ENCODE measurements around the gene PPM1M.
"Not testable (repeated sequence)": the region's sequence is repeated elsewhere in the genome, so short reads cannot be mapped to it uniquely, and the experiment has no call there.

The PPM1M gene

DNA sequence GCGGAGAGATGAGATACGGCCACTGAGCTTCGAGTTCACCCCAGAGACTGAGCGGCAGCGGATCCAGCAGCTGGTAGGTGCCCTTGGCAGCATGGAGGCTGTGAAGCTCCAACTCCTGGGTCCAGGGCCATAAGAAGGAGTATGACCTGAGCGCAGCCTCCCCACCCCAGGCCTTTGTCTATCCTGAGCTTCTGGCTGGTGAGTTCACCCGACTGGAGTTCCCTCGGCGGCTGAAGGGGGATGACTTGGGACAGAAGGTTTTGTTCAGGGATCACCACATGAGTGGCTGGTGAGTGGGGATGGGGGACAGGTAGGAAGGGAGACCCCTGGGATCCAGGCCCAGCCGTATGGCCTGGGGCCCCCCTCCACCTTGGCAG lies 2.6 kb downstream of the PPM1M start:
- DNase-seq: no peak

- no peak for DNase-seq
Measured at GRCh38 chr3:52248816-52249547, 3.4 kb downstream of the PPM1M start.

- DNase-seq: no peak
Measured at GRCh38 chr3:52249683-52250082, 4.1 kb downstream of the PPM1M start.

- DNase-seq: no peak
Measured at GRCh38 chr3:52250122-52250521, 4.6 kb downstream of the PPM1M start.

DNA sequence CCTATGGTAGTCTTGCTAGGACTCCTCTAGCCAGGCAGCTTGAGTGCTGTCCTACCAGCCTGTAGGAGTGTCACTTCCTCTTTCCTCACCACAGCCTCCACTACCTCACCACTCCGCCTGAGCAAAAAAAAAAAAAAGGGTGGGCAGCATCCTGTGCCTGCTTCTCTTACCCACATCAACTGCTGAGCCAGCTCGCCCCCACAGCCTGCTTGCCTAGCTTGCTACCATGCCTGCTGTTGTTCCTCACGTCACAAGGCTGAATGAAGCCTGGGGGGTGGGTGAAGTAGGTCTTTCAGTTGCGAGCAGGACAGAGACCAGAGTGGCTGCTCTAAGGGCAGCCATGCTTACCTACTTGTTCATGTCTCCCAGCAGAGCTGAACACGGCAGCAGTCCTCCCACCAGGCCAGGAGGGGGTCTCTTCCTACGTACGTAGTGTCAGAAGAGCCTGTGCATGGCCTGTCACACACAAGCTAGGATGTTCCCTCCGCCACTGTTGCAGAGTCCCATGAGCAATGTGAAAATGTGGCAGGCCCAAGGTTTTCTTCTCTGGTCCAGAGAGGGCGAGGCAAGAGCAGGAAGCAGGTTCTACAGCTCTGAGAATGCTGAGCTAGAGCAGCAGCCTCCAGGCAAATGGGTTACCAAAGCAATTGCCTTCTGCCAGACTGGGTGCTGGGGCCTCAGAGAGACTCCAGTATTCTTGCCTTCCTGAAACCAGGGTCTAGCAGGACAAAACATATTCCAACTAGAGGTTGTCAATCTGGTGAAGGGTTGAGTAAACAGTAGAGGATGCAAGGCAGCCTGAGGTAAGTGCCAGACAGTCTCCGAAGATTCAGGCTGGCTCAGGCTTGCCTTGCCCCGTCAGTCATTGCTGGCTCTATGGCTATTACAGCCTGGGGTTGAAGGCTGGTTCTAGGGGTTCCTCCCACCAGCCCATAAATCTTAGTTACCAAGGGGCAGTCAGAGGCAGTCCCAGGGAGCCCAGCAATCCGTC lies 8.1 kb downstream of the PPM1M start:
- DNase-seq: no peak

DNA sequence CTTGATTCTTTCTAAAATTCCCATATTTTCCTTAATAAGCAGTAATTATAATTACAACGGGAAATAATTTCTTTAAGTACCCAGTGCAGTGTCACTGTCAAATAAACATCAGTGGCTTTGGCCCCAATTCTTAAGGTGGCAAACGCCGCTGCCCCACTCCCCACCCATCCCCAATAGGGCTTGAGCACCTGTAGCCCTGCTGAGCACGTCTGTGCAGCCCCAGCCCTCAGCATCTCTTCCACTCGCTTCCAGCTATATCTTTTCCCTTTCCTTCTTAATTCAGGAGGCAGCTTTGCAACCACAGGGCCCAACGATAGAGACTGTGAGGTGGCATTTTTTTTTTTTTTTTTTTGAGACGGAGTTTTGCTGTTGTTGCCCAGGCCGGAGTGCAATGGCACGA lies 9.0 kb downstream of the PPM1M start:
- no peak for DNase-seq

- no peak for DNase-seq
Measured at GRCh38 chr3:52256159-52256558, 10.6 kb downstream of the PPM1M start.

- DNase-seq: no peak
Measured at GRCh38 chr3:52256622-52257021, 11.1 kb downstream of the PPM1M start.

DNA sequence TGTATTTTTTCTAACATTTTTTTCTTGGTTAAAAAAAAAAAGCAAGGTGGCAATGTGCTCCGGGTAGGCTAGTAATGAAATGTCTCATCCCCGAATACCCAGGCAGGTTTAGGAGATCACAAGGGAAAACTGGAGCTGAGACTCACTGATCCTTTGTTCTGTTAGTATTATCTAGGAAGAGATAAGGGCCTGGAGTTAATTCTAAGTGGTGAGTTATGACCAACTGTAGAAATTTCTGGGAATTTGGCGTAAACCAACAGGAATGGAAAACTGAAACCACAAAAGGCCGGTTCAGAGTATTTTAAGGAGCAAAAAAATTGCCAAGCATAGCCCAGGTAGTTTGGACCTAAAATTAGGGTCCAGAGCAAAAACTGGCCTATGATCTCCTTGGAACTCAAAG lies 12.4 kb downstream of the PPM1M start:
- no peak for DNase-seq

GRCh38 chr3:52259035-52259434 lies 13.5 kb downstream of the PPM1M start:
- no peak for DNase-seq

DNA sequence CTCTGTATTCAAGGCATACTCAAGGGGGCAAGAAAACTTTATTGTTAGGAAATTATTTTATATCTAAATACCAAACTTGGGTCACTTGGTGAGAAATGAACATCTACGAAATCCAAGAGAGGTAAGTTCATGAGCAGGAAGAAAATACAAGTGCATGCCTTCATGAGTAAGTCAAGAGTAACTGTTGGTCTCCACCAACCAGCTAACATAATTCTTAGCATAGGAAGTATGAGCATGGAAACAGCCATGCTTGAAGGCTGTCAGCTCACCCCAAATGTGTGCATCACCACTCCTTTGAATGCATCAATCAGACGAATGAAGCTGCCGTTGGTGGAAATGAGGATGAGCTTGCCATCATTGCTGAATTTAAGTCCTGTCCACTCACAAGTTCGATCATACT lies 13.9 kb downstream of the PPM1M start:
- DNase-seq: no peak

DNA sequence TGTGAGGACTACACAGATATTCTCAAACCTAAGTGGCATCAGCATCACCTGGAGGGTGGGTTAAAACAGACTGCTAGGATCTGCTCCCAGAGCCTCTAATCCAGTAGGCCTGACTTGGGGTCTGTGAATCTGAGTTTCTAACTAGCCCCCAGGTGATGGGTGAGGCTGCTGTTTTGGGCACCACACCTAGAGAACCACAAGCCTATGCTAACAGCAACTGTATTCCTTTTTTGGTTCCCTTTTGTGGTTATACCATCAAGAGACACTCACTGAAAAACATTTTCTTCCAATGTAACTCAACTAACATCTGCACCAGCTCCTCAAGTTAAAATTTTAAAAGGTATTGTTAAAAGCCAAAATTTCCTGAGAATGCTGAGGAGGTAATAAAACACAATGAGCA lies 16.9 kb downstream of the PPM1M start:
- no peak for DNase-seq

DNA sequence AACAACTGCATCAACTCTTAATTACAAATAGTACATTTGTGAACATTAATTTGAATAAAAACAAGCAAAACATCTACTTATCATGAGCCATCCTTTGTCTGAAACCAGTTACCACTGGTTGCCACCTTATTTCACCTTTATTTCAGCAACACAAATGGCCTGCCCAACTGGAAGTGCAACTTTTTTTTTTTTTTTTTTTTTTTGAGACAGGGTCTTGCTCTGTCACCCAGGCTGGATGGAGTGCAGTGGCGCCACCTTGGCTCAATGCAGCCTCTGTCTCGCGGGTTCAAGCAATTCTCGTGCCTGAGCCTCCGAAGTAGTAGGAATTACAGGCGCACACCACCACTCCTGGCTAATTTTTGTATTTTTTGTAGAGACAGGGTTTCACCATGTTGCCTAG lies 19.8 kb downstream of the PPM1M start:
- no peak for DNase-seq

DNA sequence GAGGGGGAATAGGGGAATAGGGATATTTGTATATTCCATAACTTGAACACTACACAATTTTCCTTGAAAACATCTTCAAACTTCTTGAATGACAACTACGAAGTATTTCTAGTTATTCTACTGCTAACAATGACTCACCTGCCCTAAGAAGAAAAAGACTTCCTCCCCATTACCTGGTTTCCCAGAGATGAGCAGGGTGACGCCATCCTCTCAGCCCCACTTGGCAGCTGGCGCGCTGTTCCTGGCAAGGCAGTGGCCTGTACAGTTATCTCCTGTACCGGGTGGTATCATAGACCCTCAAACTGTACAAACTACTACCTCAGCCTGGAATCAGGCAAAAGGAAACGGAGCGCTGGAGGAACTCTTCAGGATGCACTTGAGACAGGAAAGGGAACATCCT lies 22.5 kb downstream of the PPM1M start:
- no peak for DNase-seq

GRCh38 chr3:52269776-52270175 lies 24.2 kb downstream of the PPM1M start:
- DNase-seq: no peak

GRCh38 chr3:52270252-52270754 lies 24.7 kb downstream of the PPM1M start:
- no peak for DNase-seq

- DNase-seq: not testable (repeated sequence)
Measured at GRCh38 chr3:52272172-52272571, 26.6 kb downstream of the PPM1M start.

DNA sequence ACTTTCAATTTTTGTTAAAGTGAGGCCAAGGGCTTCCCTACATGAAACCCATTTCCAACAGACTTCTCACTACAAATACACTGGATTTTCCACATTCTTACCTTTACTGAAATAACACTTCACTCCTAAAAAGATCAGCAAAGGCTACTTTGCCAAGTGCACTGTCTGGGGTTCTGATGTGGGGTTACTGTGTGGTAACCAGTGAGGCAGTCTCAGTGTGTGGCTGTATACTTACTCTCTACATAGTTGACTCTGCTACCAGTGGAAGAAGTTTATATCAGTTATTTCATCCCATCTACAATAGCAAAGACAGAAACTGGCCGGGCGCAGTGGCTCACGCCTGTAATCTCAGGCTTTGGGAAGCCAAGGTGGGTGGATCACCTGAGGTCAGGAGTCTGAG lies 27.3 kb downstream of the PPM1M start:
- no peak for DNase-seq

DNA sequence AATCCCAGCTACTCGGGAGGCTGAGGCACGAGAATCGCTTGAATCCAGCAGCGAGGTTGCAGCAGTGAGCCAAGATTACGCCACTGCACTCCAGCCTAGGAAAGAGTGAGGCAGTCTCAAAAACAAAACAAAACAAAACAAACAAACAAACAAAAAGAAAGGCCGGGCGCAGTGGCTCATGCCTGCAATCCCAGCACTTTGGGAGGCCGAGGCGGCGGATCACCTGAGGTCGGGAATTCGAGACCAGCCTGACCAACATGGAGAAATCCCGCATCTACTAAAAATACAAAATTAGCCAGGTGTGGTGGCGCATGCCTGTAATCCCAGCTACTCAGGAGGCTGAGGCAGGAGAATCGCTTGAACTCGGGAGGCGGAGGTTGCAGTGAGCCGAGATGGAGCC lies 29.2 kb downstream of the PPM1M start:
- not testable (repeated sequence) for DNase-seq

GRCh38 chr3:52277071-52277964 lies 31.8 kb downstream of the PPM1M start:
- no peak for DNase-seq

- no peak for DNase-seq
Measured at GRCh38 chr3:52277972-52278509, 32.5 kb downstream of the PPM1M start.

GRCh38 chr3:52278510-52279069 lies 33.0 kb downstream of the PPM1M start, which contains the start of gene WDR82:
Gene WDR82 (minus strand): TSS chr3:52278649. CDS start chr3:52278361, 288 bp downstream.
- DNase-seq: peak; percentile 93

All from 8988T (cell line).